CD14-positive monocyte (primary cell): Measurements from ENCODE around the gene SUPT6H. TPM values are rescaled to one million over a fixed set of nuclear protein-coding genes. Genes with fewer than 3 reads are reported as not detected.

Experiments
- DNase-seq, 3 donors: peaks; one replicate each; pipeline ENCODE4 v3.0.0-alpha.2; 2011 to 2022
- H2AFZ ChIP-seq: 2 replicates; pipeline ENCODE4 v1.6.0; 2012; ENCODE audit warnings: mild to moderate bottlenecking, low read depth, low read length, inconsistent platforms; ENCODE audit not compliant: insufficient read depth, poor library complexity, severe bottlenecking
- H3K27ac ChIP-seq, 2 donors: 1 replicate in 1 of 2; 2 replicates in 1 of 2; pipeline ENCODE4 v1.5.1; 2012 to 2013; ENCODE audit warnings: low read length in 2 of 2, control low read depth in 1 of 2, inconsistent platforms in 1 of 2, low read depth in 1 of 2, mild to moderate bottlenecking in 1 of 2
- H3K27me3 ChIP-seq, 2 donors: one replicate each; pipeline versions ENCODE4 v1.6.0 to v1.6.1; 2011 to 2013; ENCODE audit warnings: low read length in 2 of 2; ENCODE audit not compliant: control insufficient read depth in 2 of 2, insufficient read depth in 2 of 2
- H3K36me3 ChIP-seq, 2 donors: replicated peaks in 1 of 2; 1 replicate in 1 of 2; 2 replicates in 1 of 2; pipeline versions ENCODE4 v1.5.1 to v1.6.1; 2012 to 2013; ENCODE audit warnings: low read length in 2 of 2, control low read depth in 1 of 2, inconsistent platforms in 1 of 2, mild to moderate bottlenecking in 1 of 2; ENCODE audit not compliant: insufficient read depth in 2 of 2, control insufficient read depth in 1 of 2
- H3K4me1 ChIP-seq, 2 donors: 1 replicate in 1 of 2; 2 replicates in 1 of 2; pipeline versions ENCODE4 v1.5.1 to v1.6.1; 2012 to 2013; ENCODE audit warnings: low read length in 2 of 2, control low read depth in 1 of 2, inconsistent platforms in 1 of 2, mild to moderate bottlenecking in 1 of 2, moderate library complexity in 1 of 2; ENCODE audit not compliant: insufficient read depth in 2 of 2, control insufficient read depth in 1 of 2
- H3K4me2 ChIP-seq: replicated peaks from 2 replicates; pipeline ENCODE3; 2012; ENCODE audit warnings: low read length, moderate library complexity, mild to moderate bottlenecking; ENCODE audit not compliant: poor library complexity, severe bottlenecking; ENCODE audit errors: extremely low read depth
- H3K4me3 ChIP-seq, 3 experiments: fragments of 200-600 bp in 1 of 3; sonication (generic) in 1 of 3; replicated peaks in 1 of 3; 1 replicate in 2 of 3; 2 replicates in 1 of 3; pipeline ENCODE4 v1.5.1; 2011 to 2013; ENCODE audit warnings: low read length in 3 of 3, mild to moderate bottlenecking in 3 of 3, control low read depth in 2 of 3, low read depth in 2 of 3, inconsistent platforms in 1 of 3, moderate library complexity in 1 of 3
- H3K79me2 ChIP-seq: 2 replicates; pipeline ENCODE4 v1.6.0; 2012; ENCODE audit warnings: mild to moderate bottlenecking, control low read depth, inconsistent platforms, low read length, moderate library complexity; ENCODE audit not compliant: insufficient read depth
- H3K9ac ChIP-seq: 2 replicates; pipeline ENCODE4 v1.6.0; 2017; ENCODE audit warnings: low read length, mild to moderate bottlenecking; ENCODE audit not compliant: insufficient read depth, poor library complexity, severe bottlenecking
- H3K9me3 ChIP-seq, 2 donors: replicated peaks in 1 of 2; 1 replicate in 1 of 2; 2 replicates in 1 of 2; pipeline versions ENCODE4 v1.5.1 to v1.6.1; 2012 to 2013; ENCODE audit warnings: low read length in 2 of 2, control low read depth in 1 of 2; ENCODE audit not compliant: control insufficient read depth in 1 of 2, insufficient read depth in 1 of 2
- H4K20me1 ChIP-seq: 2 replicates; pipeline ENCODE4 v1.6.0; 2012; ENCODE audit warnings: mild to moderate bottlenecking, low read length, control low read depth, moderate library complexity; ENCODE audit not compliant: insufficient read depth
- H3K27ac Mint-ChIP-seq, 7 donors: one replicate each; pipeline ENCODE4 v1.8.0; 2020; ENCODE audit warnings: mild to moderate bottlenecking in 7 of 7, mixed read lengths in 7 of 7, moderate library complexity in 6 of 7, inconsistent platforms in 2 of 7
- H3K27me3 Mint-ChIP-seq, 3 donors: one replicate each; pipeline ENCODE4 v1.8.0; 2021 to 2022; ENCODE audit warnings: low read depth in 3 of 3, mild to moderate bottlenecking in 3 of 3, mixed read lengths in 3 of 3, moderate library complexity in 3 of 3, inconsistent platforms in 1 of 3
- H3K36me3 Mint-ChIP-seq, 2 donors: one replicate each; pipeline ENCODE4 v1.8.0; 2020; ENCODE audit warnings: mixed read lengths in 2 of 2, inconsistent platforms in 1 of 2, mild to moderate bottlenecking in 1 of 2
- H3K4me1 Mint-ChIP-seq: one replicate; pipeline ENCODE4 v1.8.0; 2020; ENCODE audit warnings: mild to moderate bottlenecking, mixed read lengths
- H3K4me3 Mint-ChIP-seq, 2 donors: one replicate each; pipeline ENCODE4 v1.8.0; 2020; ENCODE audit warnings: mild to moderate bottlenecking in 2 of 2, mixed read lengths in 2 of 2, moderate library complexity in 1 of 2
- H3K9me3 Mint-ChIP-seq, 7 donors: one replicate each; pipeline ENCODE4 v1.8.0; 2020 to 2022; ENCODE audit warnings: mixed read lengths in 7 of 7, mild to moderate bottlenecking in 6 of 7, moderate library complexity in 6 of 7, inconsistent platforms in 2 of 7
- CTCF ChIP-seq: fragments of 200-600 bp; IDR thresholded peaks from one replicate; pipeline ENCODE4 v1.8.0; 2022; ENCODE audit warnings: antibody characterized with exemption, mild to moderate bottlenecking
- WGBS: methylation state at CpG from one replicate; pipeline ENCODE4 v1.1.5; 2013; ENCODE audit warnings: missing lambda C conversion rate; ENCODE audit not compliant: insufficient coverage; 5-methylcytosine and 5-hydroxymethylcytosine counted together
- intact Hi-C, 2 donors: fragments of 100-400 bp; cut with micrococcal nuclease; formaldehyde crosslinking; loops; one replicate each; pipeline versions ENCODE4 v1.15.0 to v1.15.1; 2023
- polyA plus RNA-seq, 3 donors: library from polyadenylated mRNA; depleted of rRNA in 1 of 3; unstranded in 2 of 3; stranded (reverse) in 1 of 3; fragments of 300-500 nt in 2 of 3; fragments of >200 nt in 1 of 3; fragmentation: Illumina TruSeq in 2 of 3; gene quantifications; 1 replicate in 2 of 3; 2 replicates in 1 of 3; pipeline ENCODE4 v1.2.3, GENCODE V29; 2012 to 2021

SUPT6H gene
- polyA plus RNA-seq, 3 donors = 3.8 to 33.9 (median 7.8) TPM

GRCh38 chr17:28644787-28645575 is 17.0 kb upstream of the SUPT6H start, which contains the start of gene BLTP2:
BLTP2 (minus strand) TSS chr17:28645158; CDS start chr17:28645056, 102 bp downstream.
- H3K36me3 ChIP-seq = peaks cover 39 to 52% of the 10 kb centered on the region in 2 donors
- peak within 1 kb of the TSS; percentile 83 to 96 for H3K27ac ChIP-seq
- no peaks in the 10 kb centered on the region for H3K9me3 ChIP-seq
- H3K27me3 ChIP-seq = no peaks in the 10 kb centered on the region
- H2AFZ ChIP-seq = peak within 1 kb of the TSS; percentile 88
- H3K79me2 ChIP-seq = peaks cover 46% of the 10 kb centered on the region
- H3K9me3 Mint-ChIP-seq = peaks cover 0 to 2% (median 0%) of the 10 kb centered on the region in 7 donors
- H3K36me3 Mint-ChIP-seq = peaks cover 43 to 56% of the 10 kb centered on the region in 2 donors
- peak within 1 kb of the TSS; percentile 89 for H3K9ac ChIP-seq
- H4K20me1 ChIP-seq = peaks cover 34% of the 10 kb centered on the region
- peak within 1 kb of the TSS; percentile 80 to 97 for H3K4me3 Mint-ChIP-seq
- H3K4me2 ChIP-seq = peak within 1 kb of the TSS; percentile 99
- H3K4me1 Mint-ChIP-seq = peaks cover 31% of the 10 kb centered on the region
- peak within 1 kb of the TSS; percentile 77 to 97 (median 89) for H3K4me3 ChIP-seq
- under 1% methylated on average over 69 of the region's 89 CpGs for WGBS
- peaks cover 0 to 4% (median 0%) of the 10 kb centered on the region in 3 donors for H3K27me3 Mint-ChIP-seq
- H3K27ac Mint-ChIP-seq = peak within 1 kb of the TSS; percentile 92 to 98 (median 96)
- TF ChIP-seq CTCF = no peak
- DNase-seq = peak; percentile 92 to 95 (median 93)
- intact Hi-C loops = loop anchor here (2.0 to 10.0 kb wide), 3 partner anchors 18 to 72 kb away; partner anchors contain the start of genes RAB34 (in 2 of the 2), RPL23A (in 2 of the 2), PROCA1 (in 1 of the 2) and SUPT6H (in 1 of the 2)
- peaks cover 26 to 34% of the 10 kb centered on the region in 2 donors for H3K4me1 ChIP-seq

GRCh38 chr17:28645576-28645939 is 16.4 kb upstream of the SUPT6H start:
- H3K27me3 ChIP-seq = no peaks in the 10 kb centered on the region
- H3K27ac ChIP-seq = peak overlapping the region; percentile 83 to 96
- peaks cover 41% of the 10 kb centered on the region for H3K79me2 ChIP-seq
- Mint-ChIP-seq H3K27me3 (peaks cover 0 to 4% (median 0%) of the 10 kb centered on the region in 3 donors), H3K36me3 (peaks cover 41 to 56% of the 10 kb centered on the region in 2 donors), H3K4me1 (peaks cover 31% of the 10 kb centered on the region), H3K9me3 (peaks cover 0 to 2% (median 0%) of the 10 kb centered on the region in 7 donors), H3K4me3 (peak overlapping the region; percentile 69 to 97), H3K27ac (peak overlapping the region; percentile 89 to 97 (median 93))
- peak overlapping the region; percentile 99 for H3K4me2 ChIP-seq
- no peak for TF ChIP-seq CTCF
- peak overlapping the region; percentile 88 for H2AFZ ChIP-seq
- intact Hi-C loops = loop anchor here (2.0 to 10.0 kb wide), 3 partner anchors 17 to 72 kb away; partner anchors contain the start of genes RAB34 (in 2 of the 2), RPL23A (in 2 of the 2), PROCA1 (in 1 of the 2) and SUPT6H (in 1 of the 2)
- H4K20me1 ChIP-seq = peaks cover 29% of the 10 kb centered on the region
- DNase-seq = no peak
- no peaks in the 10 kb centered on the region for H3K9me3 ChIP-seq
- peaks cover 26 to 34% of the 10 kb centered on the region in 2 donors for H3K4me1 ChIP-seq
- peak overlapping the region; percentile 70 to 97 (median 77) for H3K4me3 ChIP-seq
- H3K36me3 ChIP-seq = peaks cover 36 to 49% of the 10 kb centered on the region in 2 donors
- WGBS = 0% methylated on average over 3 of the region's 8 CpGs
- peak overlapping the region; percentile 89 for H3K9ac ChIP-seq
